Measurements from ENCODE around the gene SLIT3. TPM values are rescaled to one million over a fixed set of nuclear protein-coding genes. Genes with fewer than 3 reads are reported as not detected.

Gene SLIT3
- polyA plus RNA-seq, 4 donors, result 44.8 to 57.0 (median 49.6) TPM

DNA sequence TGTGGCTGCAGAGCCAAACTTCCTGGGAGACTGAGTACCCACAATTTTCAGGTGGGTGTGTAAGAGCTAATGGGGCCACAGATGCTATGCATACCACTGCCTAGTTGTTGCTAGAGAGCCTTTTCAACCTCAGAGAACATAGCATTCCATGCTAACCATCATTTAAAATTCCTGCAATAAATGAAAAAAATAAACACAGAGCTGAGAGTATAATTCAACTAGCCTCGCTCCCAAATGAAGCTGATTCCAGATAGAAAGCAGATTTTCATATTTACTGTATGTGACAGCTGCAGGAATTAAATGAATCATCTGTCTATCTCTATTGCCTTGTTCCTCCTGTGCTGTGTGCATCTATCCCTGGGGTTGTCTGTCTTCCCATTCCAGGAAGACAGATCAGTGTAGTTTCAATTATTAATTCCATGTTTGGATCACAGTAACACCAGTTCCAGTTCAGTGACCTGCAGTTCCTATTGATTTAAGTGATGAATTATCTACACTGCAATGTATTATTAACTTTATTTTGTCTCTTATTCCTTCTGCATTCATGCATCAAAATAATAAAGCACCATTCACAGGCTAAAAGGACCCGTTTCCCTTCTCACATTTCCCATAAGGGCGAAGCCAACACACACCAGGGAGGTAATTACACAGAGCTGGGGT lies 324.5 kb downstream of the SLIT3 start:
- no peak for DNase-seq (ENCODE audit: low read depth in 4 of 4, low spot score in 2 of 4)

DNA sequence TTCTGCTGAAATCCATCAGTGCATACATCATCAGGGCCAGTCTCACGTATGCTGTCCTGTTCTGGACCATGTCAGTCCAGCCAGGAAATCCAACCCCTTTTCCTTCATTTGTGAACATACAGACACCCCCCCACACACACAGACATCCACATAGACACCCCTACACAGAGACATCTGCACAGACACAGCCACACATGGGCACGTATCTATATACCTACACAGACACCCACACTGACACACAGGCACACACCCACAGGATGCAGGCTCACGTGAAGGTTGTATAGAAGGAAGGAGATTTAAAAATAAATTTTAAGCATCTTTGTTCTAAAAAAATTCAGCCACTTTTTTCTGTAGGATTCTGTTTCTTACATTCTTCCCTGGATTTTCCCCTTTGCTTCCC lies 325.6 kb downstream of the SLIT3 start:
- DNase-seq (ENCODE audit: low read depth in 4 of 4, low spot score in 2 of 4), result no peak

DNA sequence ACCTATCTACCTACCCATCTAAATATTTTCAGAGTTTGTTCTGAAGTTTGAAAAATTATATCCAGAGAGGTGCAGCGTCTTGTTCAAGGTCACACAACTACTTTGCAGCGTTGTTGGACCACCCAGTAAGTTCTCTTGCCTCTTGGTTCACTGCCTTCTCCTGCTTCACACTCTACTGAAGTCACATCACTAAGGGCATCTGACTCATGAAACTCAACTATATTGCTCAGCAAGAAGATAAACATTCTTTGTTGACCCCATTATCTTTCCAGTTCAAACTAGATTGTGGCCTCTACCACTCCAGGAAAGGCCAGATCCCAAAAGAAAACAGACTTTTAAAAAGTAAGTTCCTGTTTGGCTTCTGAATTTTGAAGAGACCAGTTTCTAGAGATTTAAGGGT lies 326.9 kb downstream of the SLIT3 start:
- no peak for DNase-seq (ENCODE audit: low read depth in 4 of 4, low spot score in 2 of 4)

DNA sequence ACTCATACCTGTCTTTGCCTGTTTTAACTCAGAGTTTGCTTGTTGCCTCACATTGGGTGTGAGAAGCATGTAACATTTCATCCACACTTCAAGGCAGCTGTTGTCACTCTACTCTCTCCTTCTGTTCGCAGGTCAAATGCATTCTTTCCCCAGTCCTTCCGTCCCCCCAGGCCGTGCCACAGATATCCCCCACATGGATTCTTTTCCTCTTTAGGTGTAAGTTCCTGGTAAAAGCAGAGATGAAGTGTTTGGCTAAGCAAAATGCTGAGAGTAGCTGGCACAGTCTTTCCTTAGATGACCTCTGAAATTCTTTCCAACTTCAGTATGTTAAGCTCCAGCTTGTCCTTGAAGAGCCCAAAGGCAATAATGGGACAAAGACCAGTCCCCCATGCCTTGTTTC lies 328.2 kb downstream of the SLIT3 start:
- DNase-seq (ENCODE audit: low read depth in 4 of 4, low spot score in 2 of 4), result no peak

DNA sequence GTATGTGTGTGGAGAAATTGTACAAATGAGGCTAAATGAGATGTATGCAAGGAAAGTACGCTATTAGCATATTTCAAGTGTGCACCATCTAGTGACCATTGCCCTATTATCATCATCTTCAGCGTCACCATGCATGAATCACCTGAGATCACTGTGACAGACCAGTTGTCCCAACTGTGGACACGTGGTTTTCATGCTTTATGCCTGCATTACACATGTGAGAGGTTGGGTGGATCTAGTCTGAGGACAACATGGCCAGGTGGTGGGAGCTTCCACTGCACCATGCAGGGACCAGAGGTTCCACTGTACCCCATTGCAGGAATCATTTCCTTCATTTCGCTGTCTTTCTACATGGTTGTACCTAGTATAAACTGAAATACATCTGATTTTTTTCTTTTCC lies 329.8 kb downstream of the SLIT3 start:
- DNase-seq (ENCODE audit: low read depth in 4 of 4, low spot score in 2 of 4), result no peak

DNA sequence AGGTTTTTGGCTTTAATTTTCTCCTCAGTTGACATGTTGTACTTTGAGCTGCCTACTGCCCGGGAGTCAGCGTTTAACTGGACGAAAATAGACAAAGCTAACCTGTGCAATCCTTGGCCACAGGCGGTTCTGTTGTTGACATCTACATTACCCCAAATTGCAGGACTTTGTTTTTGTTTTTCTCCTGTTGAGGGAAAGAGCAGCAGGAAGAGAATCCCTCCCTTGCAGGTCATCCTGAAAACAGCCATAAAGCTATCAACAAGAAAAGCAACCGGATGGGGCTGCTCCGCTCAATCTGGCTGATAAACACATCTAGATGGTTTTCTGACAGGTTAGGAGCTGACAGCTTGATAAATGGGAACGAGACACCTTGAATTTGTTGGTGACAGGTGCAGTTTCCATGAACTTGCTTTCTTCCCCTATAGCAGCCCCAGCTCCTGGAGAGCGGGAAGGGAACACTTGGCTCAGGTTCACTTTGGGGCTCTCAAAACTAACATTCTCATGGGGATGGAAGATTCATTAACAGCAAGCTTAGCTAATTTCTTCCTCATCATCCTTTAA lies 331.5 kb downstream of the SLIT3 start:
- DNase-seq (ENCODE audit: low read depth in 4 of 4, low spot score in 2 of 4), result peak in 1 of 4 donors; percentile 59

DNA sequence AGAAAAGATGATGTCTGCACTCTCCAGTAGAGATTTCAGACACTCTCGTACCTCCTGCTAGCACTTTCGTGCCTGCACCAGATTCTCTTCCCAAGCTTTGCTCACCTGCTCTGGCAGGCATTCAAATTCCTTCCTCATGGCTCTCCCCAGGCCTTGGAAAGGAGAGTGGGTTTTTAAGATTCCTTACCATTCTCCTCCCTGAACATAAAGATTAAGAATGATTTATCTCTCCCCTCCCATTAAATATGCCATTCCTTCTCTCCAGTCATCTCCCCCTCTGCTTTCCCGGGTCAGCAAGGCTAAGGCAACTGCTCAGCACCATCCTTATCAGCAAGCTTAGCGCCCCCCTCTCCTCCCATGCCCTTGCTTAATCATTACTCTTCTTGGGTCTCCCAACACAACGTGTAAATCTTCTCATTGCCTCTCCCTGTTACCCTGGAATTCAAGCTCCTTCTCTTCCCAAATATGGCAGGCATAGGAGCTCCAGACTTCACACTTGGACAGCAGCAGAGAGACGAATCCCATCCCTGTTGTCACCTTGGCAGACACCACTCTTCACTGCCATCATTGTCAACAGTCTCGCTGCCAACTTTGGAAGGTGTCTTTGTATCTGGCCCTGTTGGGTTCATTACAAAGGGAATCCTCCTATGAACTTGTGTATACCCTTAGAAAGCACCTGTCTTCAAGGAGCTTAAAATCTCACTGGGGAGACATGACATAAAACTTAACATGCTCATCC lies 332.9 kb downstream of the SLIT3 start:
- DNase-seq (ENCODE audit: low read depth in 4 of 4, low spot score in 2 of 4), result no peak

DNA sequence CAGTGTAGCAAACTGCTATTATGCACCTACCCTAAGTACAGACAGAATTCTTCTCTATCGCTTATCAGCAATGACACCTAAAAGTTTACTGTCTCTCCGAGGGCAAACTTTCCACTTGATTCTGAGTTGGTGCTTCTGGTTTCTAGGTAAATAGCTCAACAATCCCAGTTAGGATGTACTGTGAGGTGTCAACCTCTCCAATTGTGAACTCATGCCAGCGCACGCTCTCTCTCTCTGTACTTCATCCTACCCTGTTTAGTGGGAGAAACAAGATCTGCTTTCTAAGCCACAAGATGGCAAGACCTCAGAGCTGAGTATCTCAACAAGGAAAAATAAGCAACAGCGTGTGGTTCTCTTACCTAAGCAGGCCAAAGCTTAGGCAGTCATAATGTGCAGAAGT lies 335.3 kb downstream of the SLIT3 start:
- DNase-seq (ENCODE audit: low read depth in 4 of 4, low spot score in 2 of 4), result no peak

DNA sequence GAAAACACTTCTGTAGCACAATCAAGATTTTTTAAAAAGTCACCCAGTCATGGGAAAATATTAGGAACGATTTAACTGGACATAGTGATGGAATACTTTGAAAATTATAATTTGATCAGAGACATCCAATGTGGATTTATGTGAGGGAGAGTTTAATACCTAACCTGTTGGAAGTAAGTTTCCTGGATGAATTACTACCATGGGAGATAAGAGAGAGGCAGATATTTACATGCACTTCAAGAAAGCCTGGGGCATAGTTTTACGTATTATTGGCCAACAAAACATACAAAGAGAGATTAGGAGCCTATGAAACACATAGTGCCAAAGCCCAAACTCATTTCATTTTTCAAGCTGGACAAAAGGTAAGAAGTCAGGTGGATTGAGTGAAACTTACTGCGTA lies 336.8 kb downstream of the SLIT3 start:
- DNase-seq (ENCODE audit: low read depth in 4 of 4, low spot score in 2 of 4), result no peak

DNA sequence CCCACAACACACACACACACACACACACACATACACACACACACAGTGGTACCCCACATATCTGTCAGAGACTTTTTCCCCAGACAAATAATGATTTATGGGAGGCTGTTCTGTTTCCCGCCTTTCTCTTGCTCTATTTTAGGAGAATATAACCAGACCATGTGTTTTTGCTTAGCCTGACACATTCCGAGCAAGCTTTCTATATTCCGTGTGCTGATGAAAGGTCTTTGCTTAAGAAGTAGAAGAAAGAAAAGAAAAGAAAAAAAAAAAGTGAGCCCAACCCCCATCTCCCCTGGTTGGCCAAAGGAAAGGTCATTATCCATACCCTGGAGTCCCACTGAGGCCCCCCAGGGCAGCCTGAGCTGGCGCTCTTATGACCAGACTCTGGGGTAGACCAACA lies 338.6 kb downstream of the SLIT3 start:
- peak in 1 of 4 donors; percentile 53 for DNase-seq (ENCODE audit: low read depth in 4 of 4, low spot score in 2 of 4)

DNA sequence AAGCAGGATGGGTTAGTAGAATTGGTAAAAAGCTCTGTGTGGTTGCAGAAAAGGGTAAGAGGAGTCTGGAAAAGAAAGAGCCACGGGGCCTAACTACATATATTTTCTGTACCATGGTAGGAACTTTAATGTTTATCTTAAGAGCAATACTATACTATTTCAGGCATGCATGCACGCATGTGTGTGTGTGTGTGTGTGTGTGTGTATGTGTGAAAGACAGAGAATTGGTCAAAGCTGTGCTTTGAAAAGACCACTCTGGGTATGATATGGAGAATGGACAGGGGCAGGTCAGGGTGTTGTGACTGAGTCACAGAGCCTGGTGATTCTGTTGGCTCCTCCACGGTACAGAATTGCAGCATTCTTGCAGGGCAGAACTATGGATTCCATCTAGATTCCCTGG lies 339.3 kb downstream of the SLIT3 start:
- no peak for DNase-seq (ENCODE audit: low read depth in 4 of 4, low spot score in 2 of 4)

DNA sequence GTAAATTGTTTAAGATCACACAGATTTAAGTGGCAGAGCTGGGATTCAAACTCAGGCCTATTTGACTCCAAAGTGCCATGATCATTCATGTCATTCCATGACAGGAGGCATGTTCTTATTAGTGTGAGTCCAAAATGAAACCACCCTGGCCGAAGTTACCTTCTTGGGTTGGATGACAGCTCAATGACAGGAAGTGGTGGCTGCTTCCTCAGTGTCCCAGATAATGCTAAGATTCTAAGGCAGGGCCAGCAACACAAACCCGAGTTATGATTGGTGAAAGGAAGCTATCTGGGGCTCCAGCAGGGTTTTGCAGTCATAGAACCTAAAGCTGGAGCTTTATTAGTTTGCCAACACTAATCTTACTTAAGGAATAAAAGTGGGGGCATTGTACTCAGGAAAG lies 340.4 kb downstream of the SLIT3 start:
- DNase-seq (ENCODE audit: low read depth in 4 of 4, low spot score in 2 of 4), result no peak

DNA sequence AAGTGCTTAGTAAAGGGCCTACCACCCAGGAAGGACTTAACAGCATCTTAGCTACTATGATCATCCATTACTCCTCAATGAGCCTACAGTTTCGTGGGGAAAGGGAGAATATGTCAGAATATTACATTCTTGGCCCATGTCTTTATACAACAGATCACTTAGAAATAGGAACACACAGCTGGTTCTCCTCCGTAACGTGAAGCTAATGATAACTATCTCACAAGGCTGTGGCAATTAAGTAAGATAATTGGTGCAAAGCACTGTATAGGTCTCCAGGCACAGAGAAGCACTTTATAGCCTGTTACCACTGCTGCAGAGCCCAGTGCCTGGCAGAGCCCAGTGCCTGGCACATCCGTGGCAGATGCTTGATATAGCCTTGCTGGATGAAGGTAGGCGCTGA lies 347.6 kb downstream of the SLIT3 start:
- no peak for DNase-seq (ENCODE audit: low read depth in 4 of 4, low spot score in 2 of 4)

DNA sequence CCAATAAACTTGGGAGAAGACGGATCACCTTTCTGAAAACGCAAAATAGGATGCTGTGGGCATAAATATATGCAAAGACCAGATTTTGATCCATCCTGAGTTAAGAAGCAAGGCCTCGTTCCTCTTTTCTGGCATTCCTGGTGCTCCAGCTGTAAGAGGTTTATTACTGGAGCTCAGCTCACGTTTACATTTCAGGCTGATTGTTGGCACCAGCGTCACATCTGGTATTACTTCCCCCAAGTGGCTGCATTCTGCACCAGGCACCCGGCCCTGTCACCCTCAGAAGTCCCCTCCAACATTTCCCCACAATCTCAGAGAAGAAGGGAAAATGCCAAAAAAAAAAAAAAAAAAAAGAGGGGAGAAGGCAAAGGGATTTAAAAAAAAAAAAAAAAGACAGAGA lies 348.7 kb downstream of the SLIT3 start:
- DNase-seq (ENCODE audit: low read depth in 4 of 4, low spot score in 2 of 4), result no peak

DNA sequence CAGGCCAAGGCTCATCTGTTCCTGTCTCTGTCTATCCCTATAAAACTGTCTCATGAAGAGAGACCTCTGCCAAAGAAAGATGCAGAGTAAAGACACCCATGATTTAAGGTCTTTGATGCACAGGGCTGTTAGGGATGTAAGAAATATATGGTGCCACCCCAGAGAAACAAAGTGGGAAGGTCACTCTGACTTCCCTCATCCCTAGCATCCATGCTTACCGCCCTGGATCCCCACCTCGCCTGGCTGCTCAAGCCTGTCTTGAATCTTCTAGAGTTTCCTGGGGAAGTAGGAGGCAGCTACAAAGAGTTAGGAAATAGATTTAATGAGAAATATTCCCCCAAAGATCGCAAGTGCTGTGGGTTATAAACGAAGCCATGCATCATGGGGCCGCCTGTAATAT lies 349.2 kb downstream of the SLIT3 start:
- no peak for DNase-seq (ENCODE audit: low read depth in 4 of 4, low spot score in 2 of 4)

DNA sequence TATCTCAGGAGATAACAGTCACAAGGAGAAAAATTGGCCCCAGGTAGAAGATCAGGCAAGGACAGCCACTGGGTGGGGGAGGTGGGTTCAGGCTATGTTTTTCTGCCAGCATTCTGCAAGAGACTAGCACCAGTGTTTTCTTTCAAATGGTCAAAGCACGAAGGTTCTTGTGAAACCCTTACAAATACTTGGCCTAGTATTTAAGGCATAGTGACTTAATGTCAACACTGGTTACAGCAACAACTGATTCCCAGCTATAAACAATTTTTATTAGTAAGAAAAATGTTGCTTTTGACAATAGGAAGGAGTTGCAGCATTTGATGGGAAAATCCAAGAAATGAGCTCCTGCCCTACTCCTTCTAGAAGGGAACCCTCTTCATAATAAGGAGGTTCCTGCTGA lies 349.6 kb downstream of the SLIT3 start:
- DNase-seq (ENCODE audit: low read depth in 4 of 4, low spot score in 2 of 4), result no peak

DNA sequence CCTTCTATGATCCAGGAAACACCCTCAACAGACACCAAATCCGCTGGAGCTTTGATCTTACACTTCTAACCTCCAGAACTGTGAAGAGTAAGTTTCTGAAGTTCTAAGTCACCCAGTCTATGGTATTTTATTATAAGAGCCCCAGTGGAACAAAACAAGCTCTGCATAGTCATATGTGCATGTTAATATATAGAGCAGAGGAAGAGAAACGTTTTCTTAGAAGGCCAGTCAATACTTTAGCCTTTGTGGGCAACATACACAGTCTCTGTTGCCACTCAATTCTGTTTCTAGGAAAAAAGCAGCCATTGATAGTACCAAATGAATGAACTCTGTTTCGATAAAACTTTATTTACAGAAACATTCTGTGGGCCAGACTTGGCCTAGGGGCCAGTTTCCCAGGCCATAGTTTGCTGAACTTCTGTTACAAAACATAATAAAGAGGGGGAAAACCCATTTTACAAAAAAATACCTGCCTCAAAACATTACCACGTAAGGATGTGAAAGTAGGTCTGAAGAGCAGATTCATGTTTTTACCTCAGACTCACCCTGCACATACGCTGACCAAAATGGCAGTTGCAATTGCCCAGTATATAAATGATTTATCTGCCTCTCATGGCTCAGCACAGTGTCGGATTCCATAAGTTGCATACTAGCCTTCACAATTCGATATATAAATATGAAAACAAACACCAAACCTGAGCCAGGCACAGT lies 350.5 kb downstream of the SLIT3 start:
- DNase-seq (ENCODE audit: low read depth in 4 of 4, low spot score in 2 of 4), result no peak

DNA sequence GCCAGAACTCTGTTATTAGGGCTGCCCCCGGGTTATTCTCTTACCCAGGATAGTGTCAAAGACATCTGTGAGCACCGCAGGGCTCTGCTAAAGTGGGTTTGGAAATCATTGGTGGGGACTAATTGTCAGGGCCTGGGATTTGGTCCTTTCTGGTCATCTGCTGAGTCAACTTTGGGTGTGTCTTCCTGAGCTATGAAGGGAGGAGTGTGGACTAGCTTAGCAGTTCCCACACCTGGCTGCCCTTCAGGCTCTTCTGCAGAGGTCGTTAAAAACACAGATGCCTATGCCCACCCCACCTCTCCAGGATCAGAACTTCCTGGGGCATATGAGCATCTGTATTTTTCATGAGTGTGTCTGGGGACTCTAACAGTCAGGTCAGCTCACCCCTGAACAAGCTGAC lies 352.2 kb downstream of the SLIT3 start:
- DNase-seq (ENCODE audit: low read depth in 4 of 4, low spot score in 2 of 4), result no peak

DNA sequence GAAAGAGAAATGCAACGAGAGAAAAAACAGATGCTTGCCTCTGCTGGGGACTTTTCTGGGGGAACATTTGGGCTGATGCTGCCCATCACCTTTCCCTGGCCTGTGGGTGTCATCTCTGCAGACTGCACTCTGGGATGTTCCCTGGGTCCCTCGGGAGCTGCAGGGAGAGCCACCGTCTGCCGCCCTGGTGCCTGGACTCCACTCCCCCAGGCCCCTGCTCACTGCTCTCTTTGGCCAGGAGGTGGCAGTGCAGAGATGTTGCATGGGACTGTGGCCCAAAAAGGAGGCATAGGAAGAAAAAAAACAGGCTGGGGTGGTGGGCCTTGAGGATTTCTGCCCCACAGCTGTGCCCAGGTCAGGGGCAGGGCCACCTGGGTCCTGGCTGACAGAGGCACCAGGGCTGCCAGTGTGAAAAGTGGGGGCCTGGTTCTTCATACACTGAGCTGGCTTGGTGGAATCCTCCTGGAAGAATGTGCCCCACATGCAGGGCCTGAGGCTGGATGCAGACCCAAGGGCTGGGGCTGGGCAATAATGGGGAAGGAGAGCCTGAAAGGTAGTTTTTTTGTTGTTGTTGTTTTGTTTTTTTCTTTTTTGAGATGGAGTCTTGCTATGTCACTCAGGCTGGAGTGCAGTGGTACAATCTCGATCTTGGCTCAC lies 353.6 kb downstream of the SLIT3 start:
- peak in 1 of 4 donors; percentile 68 for DNase-seq (ENCODE audit: low read depth in 4 of 4, low spot score in 2 of 4)

DNA sequence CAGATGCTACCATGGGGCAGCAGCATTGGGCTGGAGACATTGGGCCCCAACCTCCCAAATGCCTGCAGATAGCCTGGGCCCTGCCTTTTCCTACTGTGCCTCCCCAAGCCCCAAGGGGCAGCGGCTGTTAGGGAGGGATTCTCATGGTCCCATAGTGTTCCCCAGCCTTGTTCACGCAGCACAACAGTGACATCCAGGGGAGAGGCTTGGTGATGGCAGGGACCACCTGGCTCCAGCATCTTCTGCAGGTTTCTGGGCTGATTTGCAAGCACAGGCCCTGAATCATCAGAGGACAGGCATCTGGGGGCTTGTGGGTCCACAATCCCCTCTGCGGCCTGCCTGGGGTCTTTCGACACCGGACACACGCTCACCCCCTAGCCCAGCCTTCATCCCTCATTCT lies 354.6 kb downstream of the SLIT3 start:
- no peak for DNase-seq (ENCODE audit: low read depth in 4 of 4, low spot score in 2 of 4)

DNA sequence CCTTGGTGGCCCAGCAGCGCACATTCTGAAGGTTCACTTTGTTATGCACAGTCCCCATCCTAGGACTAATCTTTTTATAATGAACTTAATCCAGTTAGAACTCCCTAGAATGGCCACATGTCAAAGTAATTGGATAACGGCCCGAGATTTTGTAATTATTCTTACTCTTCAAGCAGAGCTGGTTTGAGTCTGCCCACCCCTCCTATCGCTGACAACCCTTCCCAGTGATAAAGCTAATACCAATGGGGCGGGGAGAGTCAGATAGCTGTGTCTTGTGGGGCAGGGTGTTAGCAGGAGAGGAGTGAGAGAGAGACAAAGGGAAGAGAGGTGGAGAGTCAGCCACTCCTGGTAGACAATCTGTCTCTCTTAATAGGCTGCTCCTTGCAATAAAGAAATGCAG lies 356.9 kb downstream of the SLIT3 start:
- DNase-seq (ENCODE audit: low read depth in 4 of 4, low spot score in 2 of 4), result no peak
